Measurements from ENCODE around the gene PATE4.

PATE4 gene

DNA sequence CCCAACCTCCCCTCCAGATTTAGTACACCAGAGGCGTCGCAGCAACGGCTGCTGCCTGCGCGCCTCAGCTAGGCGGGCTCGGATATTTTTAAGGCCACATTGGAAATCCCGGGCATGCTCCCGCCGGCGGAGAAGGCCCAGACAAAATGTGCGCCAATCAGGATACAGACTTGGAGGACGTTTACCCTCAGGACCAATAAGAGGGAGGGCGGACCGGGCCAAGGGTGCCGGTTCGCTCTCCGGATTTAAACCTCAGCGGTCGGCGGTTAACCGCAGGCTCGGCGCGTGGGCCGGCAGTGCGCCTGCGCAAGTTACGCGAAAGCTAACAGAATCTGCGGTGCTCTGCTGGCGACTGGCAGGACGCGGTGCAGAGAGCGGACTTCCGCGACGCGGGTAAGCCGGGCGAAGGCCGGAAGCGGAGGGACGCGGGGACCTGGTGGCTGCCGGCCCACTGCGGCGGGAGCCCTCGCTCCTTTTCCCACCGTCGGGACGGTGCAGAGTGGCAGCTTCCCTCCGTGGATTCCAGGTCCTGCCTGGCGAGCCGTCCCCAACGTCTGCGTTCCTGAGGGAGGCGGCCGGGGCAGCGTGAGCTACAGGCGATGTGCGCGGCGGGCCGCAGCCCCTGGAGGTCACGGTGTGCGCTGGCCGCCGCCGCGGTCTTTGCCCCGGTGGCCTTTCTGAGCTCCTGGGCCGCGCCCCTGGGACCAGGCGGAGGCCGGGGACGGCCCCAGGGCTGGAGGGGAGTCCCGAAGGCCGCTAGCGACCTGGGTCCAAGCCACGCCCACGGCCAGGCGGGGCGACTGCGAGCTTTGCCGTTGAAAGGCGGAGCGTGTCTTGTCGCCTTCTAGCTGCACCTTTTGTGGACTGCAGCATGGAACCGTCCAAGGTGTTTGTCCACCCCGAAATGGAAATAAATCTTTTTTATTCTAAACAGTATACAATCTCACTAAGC lies 54.5 kb downstream of the PATE4 start, which contains the start of gene HYLS1:
TSS of gene HYLS1 (plus strand) at position 296 of the 952 bp plus-strand sequence. CDS start 11,701 bp downstream, outside the sequence.
- DNase-seq, result peak; percentile 30
